Stimulated activated CD4-positive, alpha-beta T cell treated with anti-CD3 and anti-CD28 coated beads, Interleukin-1b, Interleukin-23, amount 100 ng/mL, for 1 hour (primary cell): ENCODE results near the gene POLE3.
A peak's percentile ranks its signal among the peaks of the same experiment; 100 is the strongest.
"Not testable (repeated sequence)": the region's sequence is repeated elsewhere in the genome, so short reads cannot be mapped to it uniquely, and the experiment has no call there.

Source experiments
- DNase-seq, 2 donors: peaks; one replicate each; pipeline ENCODE4 v3.0.0-alpha.2; 2020; ENCODE audit warnings: low read depth in 2 of 2

POLE3 gene

GRCh38 chr9:113376634-113377567 is 33.6 kb downstream of the POLE3 start, which contains the start of gene HDHD3:
HDHD3 (minus strand) TSS chr9:113376986; CDS start chr9:113374354, 2,632 bp downstream.
- DNase-seq: peak; percentile 38 to 62

- DNase-seq: no peak
These were observed 35.1 kb downstream of the POLE3 start for GRCh38 chr9:113375057-113376023.

GRCh38 chr9:113373676-113374392 is 36.6 kb downstream of the POLE3 start:
- no peak for DNase-seq

GRCh38 chr9:113373256-113373655 is 37.2 kb downstream of the POLE3 start:
- no peak for DNase-seq

GRCh38 chr9:113372059-113372458 is 38.4 kb downstream of the POLE3 start:
- DNase-seq: no peak

GRCh38 chr9:113370806-113371325 is 39.6 kb downstream of the POLE3 start:
- DNase-seq: no peak

- no peak for DNase-seq
These were observed 40.7 kb downstream of the POLE3 start for GRCh38 chr9:113369855-113370140.

GRCh38 chr9:113368982-113369854 is 41.3 kb downstream of the POLE3 start:
- no peak for DNase-seq

GRCh38 chr9:113368348-113368981 is 42.0 kb downstream of the POLE3 start:
- no peak for DNase-seq

- DNase-seq: not testable (repeated sequence)
These were observed 44.8 kb downstream of the POLE3 start for GRCh38 chr9:113365652-113366051.

GRCh38 chr9:113364951-113365350 is 45.5 kb downstream of the POLE3 start:
- DNase-seq: no peak

- no peak for DNase-seq
These were observed 47.1 kb downstream of the POLE3 start for GRCh38 chr9:113363336-113363735.

- DNase-seq: no peak
These were observed 49.0 kb downstream of the POLE3 start for GRCh38 chr9:113361304-113362018.

GRCh38 chr9:113360242-113360842 is 50.1 kb downstream of the POLE3 start:
- no peak for DNase-seq

- DNase-seq: no peak
These were observed 51.1 kb downstream of the POLE3 start for GRCh38 chr9:113359385-113359784.
